GM12873 (cell line): Measurements from ENCODE around the gene CCN2.

Experiments
- CTCF ChIP-seq: IDR thresholded peaks from 2 replicates; pipeline ENCODE4 v1.5.1; 2012; ENCODE audit warnings: low read depth, mild to moderate bottlenecking, moderate library complexity, low read length, control low read depth; ENCODE audit not compliant: insufficient read depth; ENCODE audit errors: missing control alignments

Gene CCN2

GRCh38 chr6:131917763-131918649 lies 33.2 kb downstream of the CCN2 start:
- no peak for TF ChIP-seq CTCF

DNA sequence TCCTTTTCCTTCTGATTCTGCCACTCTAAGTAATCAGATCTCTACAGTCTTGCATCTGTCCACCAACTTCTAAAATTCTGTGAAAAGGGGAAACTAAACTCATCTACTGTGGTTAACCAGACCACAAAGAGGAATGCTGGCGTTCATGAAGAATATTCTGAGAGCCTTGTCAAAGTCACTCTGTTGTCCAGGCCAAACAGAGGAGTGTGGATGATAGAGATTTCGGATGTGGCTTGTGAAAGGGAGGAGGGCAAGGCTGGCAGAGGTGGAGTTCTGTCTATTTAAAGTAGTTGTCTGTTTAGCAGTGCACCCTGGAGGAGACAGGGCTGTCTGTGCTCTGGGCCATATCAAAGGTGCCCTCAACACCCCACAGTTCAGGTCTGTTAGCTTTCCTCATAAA lies 33.9 kb downstream of the CCN2 start:
- no peak for TF ChIP-seq CTCF

DNA sequence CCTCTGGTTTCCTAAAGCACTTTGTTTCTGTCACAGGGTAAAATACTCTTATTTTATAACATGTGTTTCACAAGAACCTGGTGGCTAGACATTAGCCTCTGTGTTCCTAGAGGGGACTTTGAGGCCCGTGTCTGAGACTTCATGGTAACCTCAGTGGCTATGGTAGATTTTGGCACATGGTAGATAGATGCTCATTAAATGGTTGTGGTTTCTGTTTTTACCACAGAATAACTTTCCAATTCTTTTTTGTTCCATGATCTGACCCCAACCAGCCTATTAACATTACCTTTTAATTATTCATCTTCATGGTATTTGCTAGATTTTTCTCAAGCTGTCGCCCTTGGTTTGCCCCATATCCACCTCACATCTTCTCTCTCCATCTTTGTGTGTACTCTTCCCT lies 34.3 kb downstream of the CCN2 start:
- no peak for TF ChIP-seq CTCF

GRCh38 chr6:131914967-131915751 lies 36.0 kb downstream of the CCN2 start:
- TF ChIP-seq CTCF, result peak; percentile 81

DNA sequence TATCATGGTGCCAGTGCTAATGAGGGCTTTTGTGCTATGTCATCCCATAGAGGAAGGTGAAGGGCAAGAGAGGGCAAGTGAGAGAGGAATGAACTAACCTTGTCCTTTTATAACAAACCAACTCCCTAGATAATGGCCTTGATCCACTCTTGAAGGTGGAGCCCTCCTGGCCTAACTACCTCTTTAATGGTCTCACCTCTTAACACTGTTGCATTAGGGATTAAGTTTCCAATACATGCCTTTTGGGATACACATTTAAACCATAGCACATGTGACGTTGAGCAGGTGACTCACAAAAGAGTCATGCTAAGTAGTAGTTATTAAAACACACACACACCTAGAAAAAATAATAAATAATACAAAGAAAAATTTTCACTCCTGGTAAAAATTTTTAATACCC lies 36.9 kb downstream of the CCN2 start:
- TF ChIP-seq CTCF, result no peak

- no peak for TF ChIP-seq CTCF
Observed at GRCh38 chr6:131911951-131912350, 39.2 kb downstream of the CCN2 start.

DNA sequence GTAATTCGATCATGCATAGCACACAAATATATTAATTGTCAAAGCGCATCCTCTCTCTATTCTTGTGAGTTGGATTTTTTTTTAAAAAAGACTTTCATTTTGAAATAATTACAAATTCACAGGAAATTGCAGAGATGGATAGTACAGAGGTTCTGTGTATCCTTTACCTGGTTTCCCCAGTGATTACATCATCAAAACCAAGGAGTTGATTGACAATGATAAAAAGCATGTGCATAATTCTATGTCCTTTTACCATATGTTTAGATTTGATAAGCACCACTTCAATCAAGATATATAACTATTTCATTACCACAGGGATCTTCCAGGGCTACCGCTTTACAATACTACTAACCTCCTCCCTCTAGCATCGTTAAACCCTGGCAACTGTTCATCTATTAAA lies 40.2 kb downstream of the CCN2 start:
- TF ChIP-seq CTCF, result no peak
